Activated T-cell treated with anti-CD3 and anti-CD28 coated beads, Interleukin-2, amount 50 U/mL, for 24 hours (primary cell): Measurements from ENCODE around the gene SCD.

ENCODE experiments used
- DNase-seq: peaks from one replicate; pipeline ENCODE4 v3.0.0-alpha.2; 2020
- H3K27ac Mint-ChIP-seq: 2 replicates; pipeline ENCODE4 v1.8.0; 2020; ENCODE audit warnings: mild to moderate bottlenecking, mixed read lengths
- H3K27me3 Mint-ChIP-seq: 2 replicates; pipeline ENCODE4 v1.8.0; 2020; ENCODE audit warnings: mixed read lengths
- H3K36me3 Mint-ChIP-seq: 2 replicates; pipeline ENCODE4 v1.8.0; 2020; ENCODE audit warnings: low read depth, mixed read lengths
- H3K4me1 Mint-ChIP-seq: 2 replicates; pipeline ENCODE4 v1.8.0; 2020; ENCODE audit warnings: low read depth, mixed read lengths
- H3K4me3 Mint-ChIP-seq: 2 replicates; pipeline ENCODE4 v1.8.0; 2020; ENCODE audit warnings: mild to moderate bottlenecking, moderate library complexity, mixed read lengths
- H3K9me3 Mint-ChIP-seq: 2 replicates; pipeline ENCODE4 v1.8.0; 2020; ENCODE audit warnings: mixed read lengths

Gene SCD

DNA sequence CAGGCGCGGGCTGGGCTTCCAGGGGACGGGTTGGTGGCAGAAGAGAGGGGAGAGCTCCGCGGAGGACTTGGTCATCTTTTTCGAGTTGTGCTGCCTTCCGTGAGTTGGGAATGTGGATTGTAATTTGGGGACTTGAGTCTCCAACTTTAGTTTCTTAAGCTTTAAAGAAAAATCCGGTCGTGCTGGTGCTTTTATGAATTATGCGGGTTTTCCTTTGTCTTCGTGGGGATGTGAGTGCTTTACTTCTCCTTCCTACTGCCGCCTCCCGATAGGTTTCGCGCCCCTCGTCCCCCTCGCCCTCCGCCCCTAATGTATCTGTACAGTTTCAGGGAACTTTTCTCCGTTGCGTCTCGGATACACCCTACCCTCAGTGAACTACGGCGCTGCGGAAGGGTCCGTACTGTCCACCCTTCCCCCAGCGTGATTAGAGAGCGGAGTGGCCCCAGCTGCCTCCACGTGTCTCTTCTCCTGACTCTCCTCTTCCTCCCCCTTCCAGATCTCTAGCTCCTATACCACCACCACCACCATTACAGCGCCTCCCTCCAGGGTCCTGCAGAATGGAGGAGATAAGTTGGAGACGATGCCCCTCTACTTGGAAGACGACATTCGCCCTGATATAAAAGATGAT lies 649 bp downstream of the SCD start:
- Mint-ChIP-seq H3K4me3 (peak overlapping the region; percentile 94), H3K4me1 (peaks cover 47% of the 10 kb centered on the region), H3K27me3 (no peaks in the 10 kb centered on the region), H3K36me3 (peaks cover 61% of the 10 kb centered on the region), H3K27ac (peak overlapping the region; percentile 93), H3K9me3 (no peaks in the 10 kb centered on the region)
- DNase-seq = peak; percentile 40

DNA sequence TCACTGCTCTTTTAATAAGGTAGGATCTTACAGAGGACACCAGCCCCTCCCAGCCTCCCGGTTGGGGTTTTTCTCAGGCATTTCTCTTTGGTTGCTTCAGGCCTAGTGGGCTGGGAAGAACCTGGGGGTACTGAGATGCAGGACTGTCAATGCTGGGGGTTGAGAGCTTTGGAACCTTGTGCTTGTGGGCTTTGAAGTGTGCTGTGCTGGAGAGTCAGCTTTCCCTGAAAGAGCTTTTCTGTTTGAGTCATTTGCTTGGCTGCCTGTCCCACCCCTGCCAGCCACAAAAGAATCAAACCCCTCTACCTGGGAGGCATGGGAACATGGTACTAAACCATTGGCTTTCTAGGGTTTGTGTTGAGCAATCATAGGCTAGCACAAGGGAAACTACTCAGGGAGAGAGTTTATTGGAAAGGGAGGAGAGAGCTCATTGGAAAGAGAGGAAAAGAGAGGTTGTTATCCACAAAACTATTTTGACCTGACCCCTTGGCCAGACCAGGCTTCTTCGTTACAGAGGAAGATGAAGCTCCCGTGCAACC lies 1.4 kb downstream of the SCD start:
- peaks cover 69% of the 10 kb centered on the region for H3K36me3 Mint-ChIP-seq
- peak overlapping the region; percentile 94 for H3K4me3 Mint-ChIP-seq
- no peaks in the 10 kb centered on the region for H3K27me3 Mint-ChIP-seq
- no peaks in the 10 kb centered on the region for H3K9me3 Mint-ChIP-seq
- no peak for DNase-seq
- peaks cover 47% of the 10 kb centered on the region for H3K4me1 Mint-ChIP-seq
- peak overlapping the region; percentile 93 for H3K27ac Mint-ChIP-seq

DNA sequence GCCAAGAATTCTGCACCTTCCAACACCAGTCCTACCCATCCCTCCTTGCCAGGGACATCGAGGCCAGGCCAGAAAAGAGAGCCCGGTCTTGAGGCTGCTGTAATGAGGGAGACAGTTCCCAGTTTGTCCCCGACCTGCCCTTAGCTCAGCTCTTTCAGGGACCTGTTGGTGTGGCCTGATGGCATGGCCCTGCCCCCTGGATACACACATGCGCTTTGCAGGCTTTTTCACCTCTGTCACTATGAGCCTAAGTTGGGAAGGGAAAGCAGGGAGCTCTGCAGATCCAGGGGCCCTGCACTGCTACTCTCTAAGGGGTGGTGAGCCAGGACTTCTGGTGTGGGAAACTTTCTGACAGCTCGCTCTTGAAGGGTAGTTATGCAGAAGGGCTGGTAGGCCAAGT lies 2.1 kb downstream of the SCD start:
- Mint-ChIP-seq H3K27me3 (no peaks in the 10 kb centered on the region), H3K27ac (peak overlapping the region; percentile 93), H3K9me3 (no peaks in the 10 kb centered on the region), H3K4me3 (peak overlapping the region; percentile 94), H3K4me1 (peaks cover 47% of the 10 kb centered on the region), H3K36me3 (peaks cover 75% of the 10 kb centered on the region)
- no peak for DNase-seq

DNA sequence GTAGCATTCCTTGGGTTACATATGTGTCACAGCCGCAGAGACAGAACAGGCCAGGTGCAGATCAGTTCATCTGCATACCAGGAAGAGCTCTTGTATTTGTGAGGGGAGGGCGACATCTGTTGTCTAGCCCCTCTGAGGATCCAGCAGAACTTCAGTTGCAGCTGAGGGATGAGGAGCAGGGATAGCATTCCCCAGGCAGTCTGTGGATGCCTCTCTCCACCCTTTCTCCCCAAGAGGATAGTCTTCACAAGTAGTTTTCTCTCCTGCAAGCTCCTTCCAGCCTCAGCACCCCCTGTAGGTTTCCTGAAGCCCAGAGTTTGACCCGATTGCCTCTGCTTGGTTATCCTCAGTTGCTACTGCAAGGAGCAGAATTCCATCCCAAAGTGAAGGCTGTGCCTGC lies 2.6 kb downstream of the SCD start:
- peaks cover 81% of the 10 kb centered on the region for H3K36me3 Mint-ChIP-seq
- peak overlapping the region; percentile 94 for H3K4me3 Mint-ChIP-seq
- peaks cover 43% of the 10 kb centered on the region for H3K4me1 Mint-ChIP-seq

DNA sequence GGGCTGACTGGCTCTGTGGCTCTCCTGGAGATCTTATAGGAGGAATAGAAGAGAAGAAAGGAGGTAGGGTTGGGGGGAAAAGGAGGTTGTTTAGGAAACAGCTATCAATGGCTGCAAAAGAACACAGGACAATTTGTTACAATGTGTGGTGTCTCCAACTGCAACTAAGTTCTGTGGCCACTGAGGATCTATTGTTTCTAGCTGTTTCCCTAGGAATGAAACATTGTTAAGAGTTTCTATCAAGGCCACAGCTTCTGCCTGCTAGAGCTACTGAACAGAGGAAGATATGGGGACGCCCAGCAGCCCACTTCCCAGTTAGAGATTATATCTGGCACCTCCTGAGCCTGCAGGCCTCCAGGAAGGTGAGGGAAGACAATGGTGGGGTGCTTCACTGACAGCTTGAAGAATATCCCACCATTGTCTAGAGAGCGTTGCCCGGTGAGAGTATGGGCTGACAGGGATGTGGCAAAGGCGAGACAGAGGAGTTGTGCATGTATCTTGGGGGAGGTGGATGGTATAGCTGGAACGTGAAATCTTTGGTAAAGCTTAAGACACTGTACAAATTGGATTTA lies 4.0 kb downstream of the SCD start:
- H3K36me3 Mint-ChIP-seq = peaks cover 94% of the 10 kb centered on the region
- no peaks in the 10 kb centered on the region for H3K9me3 Mint-ChIP-seq
- no peak overlapping the region for H3K27ac Mint-ChIP-seq
- peaks cover 36% of the 10 kb centered on the region for H3K4me1 Mint-ChIP-seq
- peak overlapping the region; percentile 94 for H3K4me3 Mint-ChIP-seq
- DNase-seq = no peak
- no peaks in the 10 kb centered on the region for H3K27me3 Mint-ChIP-seq

More for the DNA sequence above, 2.6 kb downstream of the SCD start:
- Mint-ChIP-seq H3K27ac (peak overlapping the region; percentile 45), H3K9me3 (no peaks in the 10 kb centered on the region), H3K27me3 (no peaks in the 10 kb centered on the region)
- DNase-seq = no peak

DNA sequence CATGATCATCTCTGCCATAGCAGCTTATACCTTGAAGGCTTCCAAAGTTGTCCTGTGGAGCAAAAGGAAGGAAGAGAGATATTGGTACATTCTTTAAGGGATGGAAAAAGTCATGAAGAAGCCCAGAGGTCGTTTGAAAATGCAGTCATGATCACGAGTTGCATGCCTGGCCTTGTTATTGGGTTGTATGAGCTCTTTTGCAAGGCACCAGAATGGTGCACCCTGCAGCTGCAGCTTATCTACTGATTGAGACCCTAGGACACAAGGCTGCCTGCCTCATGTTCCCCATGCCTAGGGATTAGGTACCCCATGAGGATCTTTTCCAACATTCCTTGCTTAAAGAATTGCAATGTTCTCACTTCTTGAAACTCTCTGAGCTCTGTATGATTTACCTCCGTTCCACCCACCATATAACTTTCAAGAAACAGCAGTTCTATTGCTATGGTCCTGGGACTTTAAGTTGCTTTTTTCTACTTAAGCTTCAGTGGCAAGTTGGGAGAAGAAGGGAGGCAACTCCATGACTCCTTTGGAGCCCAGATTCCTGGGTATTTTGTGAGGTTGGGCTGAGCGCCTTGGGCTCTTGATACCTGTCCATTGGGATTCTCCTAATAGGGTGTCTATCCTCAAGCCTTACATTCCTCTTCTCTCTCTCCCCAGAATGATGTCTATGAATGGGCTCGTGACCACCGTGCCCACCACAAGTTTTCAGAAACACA lies 6.9 kb downstream of the SCD start:
- no peak overlapping the region for H3K4me3 Mint-ChIP-seq
- no peaks in the 10 kb centered on the region for H3K9me3 Mint-ChIP-seq
- no peaks in the 10 kb centered on the region for H3K27me3 Mint-ChIP-seq
- H3K4me1 Mint-ChIP-seq = peaks cover 29% of the 10 kb centered on the region
- no peak for DNase-seq
- H3K27ac Mint-ChIP-seq = no peak overlapping the region
- peaks cover 93% of the 10 kb centered on the region for H3K36me3 Mint-ChIP-seq

DNA sequence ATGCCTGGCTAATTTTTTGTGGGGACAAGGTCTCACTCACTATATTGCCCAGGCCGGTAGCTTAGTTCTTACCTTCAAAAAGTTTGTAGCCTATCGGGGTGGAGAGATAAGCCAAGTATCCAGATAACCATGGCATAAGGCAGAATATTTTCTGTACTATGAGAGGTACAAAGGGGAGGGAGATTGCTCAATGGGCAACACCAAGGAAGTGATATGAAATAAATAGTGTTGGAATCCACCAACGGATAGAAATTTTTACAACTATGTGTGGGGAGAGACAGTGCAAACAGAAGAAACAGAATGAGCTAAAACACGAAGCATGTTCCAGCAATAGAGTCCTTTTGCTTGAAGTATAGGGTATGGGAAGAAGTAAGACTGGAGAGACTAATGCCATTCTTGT lies 8.1 kb downstream of the SCD start:
- DNase-seq = no peak
- Mint-ChIP-seq H3K4me1 (peaks cover 23% of the 10 kb centered on the region), H3K9me3 (no peaks in the 10 kb centered on the region), H3K36me3 (peaks cover 93% of the 10 kb centered on the region), H3K4me3 (no peak overlapping the region), H3K27me3 (no peaks in the 10 kb centered on the region), H3K27ac (no peak overlapping the region)

DNA sequence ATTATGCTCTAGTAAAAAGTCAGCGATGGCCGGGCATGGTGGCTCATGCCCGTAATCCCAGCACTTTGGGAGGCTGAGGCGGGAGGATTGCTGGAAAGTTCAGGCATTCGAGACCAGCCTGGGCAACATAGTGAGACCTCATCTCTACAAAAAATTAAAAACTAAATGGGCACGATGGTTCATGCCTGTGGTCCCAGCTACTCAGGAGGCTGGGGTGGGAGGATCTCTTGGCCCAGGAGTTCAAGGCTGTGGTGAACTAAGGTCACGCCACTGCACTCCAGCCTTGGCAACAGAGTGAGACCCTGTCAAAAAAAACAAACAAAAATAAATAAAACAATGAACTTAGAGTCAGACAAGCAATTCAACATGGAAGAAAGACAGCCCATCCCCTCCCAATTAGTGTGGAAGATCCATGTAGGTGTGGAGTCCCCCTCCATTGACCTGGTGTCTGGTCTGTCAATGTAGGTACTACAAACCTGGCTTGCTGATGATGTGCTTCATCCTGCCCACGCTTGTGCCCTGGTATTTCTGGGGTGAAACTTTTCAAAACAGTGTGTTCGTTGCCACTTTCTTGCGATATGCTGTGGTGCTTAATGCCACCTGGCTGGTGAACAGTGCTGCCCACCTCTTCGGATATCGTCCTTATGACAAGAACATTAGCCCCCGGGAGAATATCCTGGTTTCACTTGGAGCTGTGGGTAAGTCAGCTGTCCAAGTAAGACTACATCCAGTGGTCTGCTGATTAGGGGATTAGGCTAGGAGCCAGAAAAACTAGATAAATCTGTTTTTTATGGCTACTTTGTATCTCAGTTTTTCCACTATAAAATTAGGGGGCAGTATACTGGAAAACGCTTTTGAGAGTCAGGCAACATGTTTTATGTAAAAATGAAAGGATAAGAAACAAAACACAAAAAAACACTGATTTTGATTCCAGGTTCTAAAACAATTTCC lies 9.3 kb downstream of the SCD start:
- Mint-ChIP-seq H3K27ac (no peak overlapping the region), H3K4me3 (no peak overlapping the region), H3K27me3 (no peaks in the 10 kb centered on the region), H3K36me3 (peaks cover 93% of the 10 kb centered on the region), H3K9me3 (no peaks in the 10 kb centered on the region), H3K4me1 (peaks cover 13% of the 10 kb centered on the region)
- no peak for DNase-seq

DNA sequence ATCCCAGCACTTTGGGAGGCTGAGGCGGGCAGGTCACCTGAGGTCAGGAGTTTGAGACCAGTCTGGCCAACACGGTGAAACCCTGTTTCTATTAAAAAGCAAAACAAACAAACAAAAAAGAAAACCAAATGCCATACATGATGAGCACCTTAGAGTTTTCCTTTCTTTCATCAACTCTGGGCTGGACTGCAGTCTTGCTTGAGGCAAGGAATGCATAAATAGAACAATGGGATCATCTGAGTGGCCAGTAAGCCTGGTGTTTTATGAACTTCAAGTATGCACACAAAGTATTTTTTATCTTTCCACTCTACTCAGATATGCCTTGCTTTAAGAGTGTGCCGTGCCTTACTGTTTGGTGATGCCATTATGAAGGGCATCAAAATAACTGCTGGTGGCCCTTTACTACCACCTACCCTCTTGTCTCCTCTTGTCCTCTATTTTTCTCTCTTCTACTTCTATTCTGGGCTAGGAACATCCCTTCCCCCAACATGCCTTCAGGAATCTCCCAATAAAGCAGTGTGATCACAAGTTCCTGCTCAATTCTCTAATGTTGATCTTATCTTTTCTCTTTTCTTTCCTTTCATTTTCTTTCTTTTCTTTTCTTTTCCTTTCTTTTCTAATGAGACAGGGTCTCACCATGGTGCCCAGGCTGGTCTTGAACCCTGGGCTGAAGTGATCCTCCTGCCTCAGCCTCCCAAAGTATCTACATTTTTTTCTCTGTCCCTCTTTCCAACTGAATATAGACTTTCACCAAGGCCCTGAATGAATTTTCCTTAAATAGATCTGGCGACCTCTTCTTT lies 10.2 kb downstream of the SCD start:
- Mint-ChIP-seq H3K9me3 (no peaks in the 10 kb centered on the region), H3K36me3 (peaks cover 93% of the 10 kb centered on the region), H3K27ac (no peak overlapping the region), H3K4me1 (peaks cover 13% of the 10 kb centered on the region), H3K4me3 (no peak overlapping the region), H3K27me3 (no peaks in the 10 kb centered on the region)
- no peak for DNase-seq

DNA sequence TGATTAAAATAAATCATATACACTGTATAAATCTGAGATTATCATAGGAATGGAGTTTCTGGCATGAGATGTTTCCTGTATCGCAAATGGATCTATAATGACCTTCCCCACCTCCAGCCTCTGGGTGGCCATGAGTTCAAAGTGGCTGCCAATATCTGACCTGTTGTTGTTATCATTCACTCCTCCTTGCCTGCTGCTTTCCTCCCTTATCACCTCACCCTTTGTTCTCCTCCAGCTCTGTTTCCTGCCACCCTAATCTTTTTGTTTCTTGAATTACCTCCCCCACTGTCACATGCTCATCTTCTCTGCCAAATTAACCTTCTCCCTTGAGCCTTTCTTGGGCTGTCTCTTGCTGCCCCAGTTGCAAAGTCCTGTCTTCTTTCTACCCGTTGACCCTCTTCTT lies 12.0 kb downstream of the SCD start:
- no peak overlapping the region for H3K4me3 Mint-ChIP-seq
- peak overlapping the region; percentile 64 for H3K27ac Mint-ChIP-seq
- no peaks in the 10 kb centered on the region for H3K27me3 Mint-ChIP-seq
- H3K4me1 Mint-ChIP-seq = peaks cover 13% of the 10 kb centered on the region
- H3K36me3 Mint-ChIP-seq = peaks cover 93% of the 10 kb centered on the region
- H3K9me3 Mint-ChIP-seq = no peaks in the 10 kb centered on the region
- no peak for DNase-seq

DNA sequence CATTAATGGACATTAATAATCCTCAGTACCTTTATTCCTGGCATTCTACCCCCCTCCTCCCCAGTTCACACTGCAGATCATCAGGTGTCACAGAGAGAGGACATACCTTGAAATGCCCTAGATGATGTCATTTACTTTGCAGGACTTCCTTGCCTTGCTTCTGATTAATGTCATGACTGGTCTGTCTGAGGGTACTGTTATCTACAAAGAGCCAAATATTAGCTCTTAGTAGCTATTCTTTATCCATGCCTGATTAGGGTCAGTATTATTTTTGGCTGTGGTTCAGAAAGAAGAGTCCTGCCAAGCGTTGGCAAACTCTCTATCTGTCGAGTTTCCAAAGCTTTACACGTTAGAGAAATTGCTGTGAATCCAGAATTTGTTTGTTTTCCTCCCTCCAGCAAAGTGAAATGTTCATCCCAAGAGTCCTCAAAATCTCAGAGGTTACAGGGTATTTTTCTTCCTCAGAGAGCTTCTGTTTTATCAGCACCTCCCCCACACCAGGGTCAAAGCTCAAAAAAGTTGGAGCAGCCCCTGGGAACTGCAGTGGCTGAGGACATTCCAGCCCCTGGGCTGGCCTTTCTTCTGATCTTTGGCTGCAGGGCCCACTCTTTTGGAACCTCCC lies 12.6 kb downstream of the SCD start:
- no peaks in the 10 kb centered on the region for H3K9me3 Mint-ChIP-seq
- peaks cover 93% of the 10 kb centered on the region for H3K36me3 Mint-ChIP-seq
- peak overlapping the region; percentile 55 for H3K27ac Mint-ChIP-seq

DNA sequence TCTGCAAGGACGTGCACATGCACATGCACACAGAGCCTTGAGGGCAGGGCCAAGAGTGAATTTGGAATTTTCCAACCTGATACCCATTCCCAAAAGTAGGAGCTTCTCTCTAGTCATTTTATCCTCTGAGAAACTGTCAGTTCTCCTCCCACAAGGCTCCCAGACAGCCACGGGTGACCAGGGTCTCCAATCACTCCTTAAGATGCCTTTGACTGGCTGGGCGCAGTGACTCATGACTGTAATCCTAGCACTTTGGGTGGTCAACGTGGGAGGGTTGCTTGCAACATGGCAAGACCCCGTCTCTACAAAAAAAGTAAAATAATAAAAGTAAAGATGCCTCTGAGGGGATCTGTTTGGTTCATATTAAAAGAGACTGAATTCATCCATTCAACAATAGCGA lies 13.2 kb downstream of the SCD start:
- Mint-ChIP-seq H3K36me3 (peaks cover 90% of the 10 kb centered on the region), H3K27me3 (no peaks in the 10 kb centered on the region), H3K9me3 (no peaks in the 10 kb centered on the region), H3K4me1 (peaks cover 19% of the 10 kb centered on the region), H3K27ac (no peak overlapping the region), H3K4me3 (no peak overlapping the region)
- no peak for DNase-seq

More for the DNA sequence above, 12.6 kb downstream of the SCD start:
- peaks cover 16% of the 10 kb centered on the region for H3K4me1 Mint-ChIP-seq
- H3K27me3 Mint-ChIP-seq = no peaks in the 10 kb centered on the region
- H3K4me3 Mint-ChIP-seq = no peak overlapping the region
- DNase-seq = no peak
